HG02885 (cell line): Measurements from ENCODE around the gene SPATS2.

Source experiments
- ATAC-seq: cut with Tn5 transposase; IDR thresholded peaks from one replicate; pipeline ENCODE4 v1.9.1; 2021; ENCODE audit warnings: mild to moderate bottlenecking; ENCODE audit not compliant: unreplicated experiment, poor library complexity

SPATS2 gene

GRCh38 chr12:49563951-49564685 is 196.9 kb downstream of the SPATS2 start:
- ATAC-seq, result no peak

- no peak for ATAC-seq
Observed at GRCh38 chr12:49564686-49565405, 197.6 kb downstream of the SPATS2 start.

DNA sequence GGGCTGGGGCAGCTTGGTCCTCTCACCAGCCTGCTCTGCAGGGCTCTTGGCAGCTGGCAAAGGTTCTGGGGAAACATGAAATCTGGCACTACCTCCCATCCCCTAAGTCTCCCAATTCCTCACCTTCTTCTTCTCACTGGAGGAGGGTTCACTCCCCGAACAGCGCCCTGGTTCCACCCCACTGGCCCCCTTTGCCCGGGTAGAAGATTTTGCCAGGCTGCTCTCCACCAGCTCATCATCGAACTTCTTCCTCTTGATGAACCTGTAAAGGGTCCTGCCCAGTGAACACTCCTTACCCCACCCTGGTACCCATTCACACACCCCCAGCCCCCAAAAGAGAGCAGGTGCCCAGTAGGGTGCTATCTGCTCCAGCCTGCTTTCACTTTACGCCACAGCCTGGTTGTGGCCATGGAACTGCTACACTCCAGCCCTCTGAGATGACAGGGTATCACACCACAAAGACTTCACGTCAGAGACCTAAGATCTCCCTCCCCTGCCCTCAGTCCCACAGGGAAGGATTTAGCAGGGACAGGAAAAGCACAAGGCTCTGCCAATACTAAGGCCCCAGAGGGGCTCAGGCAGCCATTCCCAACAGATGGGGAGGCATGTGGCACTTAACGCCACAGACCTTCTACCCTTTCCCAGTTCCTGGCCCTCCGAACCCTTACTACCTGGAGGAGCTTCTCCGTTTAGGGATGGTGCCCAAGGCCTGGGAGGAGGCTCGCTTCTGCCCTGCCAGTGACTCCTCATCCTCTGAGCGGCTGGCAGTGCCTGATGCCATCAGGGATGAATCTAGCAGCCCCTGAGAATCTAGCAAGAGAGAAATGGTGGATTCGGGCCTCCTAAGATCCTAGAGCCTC is 198.4 kb downstream of the SPATS2 start:
- ATAC-seq, result no peak

DNA sequence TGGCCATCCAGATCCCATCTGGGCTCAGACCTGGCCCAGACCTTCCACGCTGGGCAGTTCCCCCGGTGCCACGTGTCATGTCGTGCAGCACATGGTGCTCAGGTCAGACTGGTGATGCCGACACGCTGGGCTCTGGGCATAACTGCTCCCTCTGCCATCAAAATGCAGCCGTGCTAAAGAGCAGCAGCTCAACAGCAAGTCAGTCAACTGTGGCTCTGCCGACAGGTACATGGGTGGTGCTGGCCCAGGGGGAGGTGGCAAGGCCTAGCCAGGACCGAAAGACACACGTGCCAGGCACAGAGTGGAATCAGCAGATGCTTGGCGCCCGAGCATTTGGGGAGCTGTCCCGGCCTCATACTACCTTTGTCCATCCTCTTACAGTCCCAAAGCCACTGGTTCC is 199.1 kb downstream of the SPATS2 start:
- ATAC-seq, result no peak

DNA sequence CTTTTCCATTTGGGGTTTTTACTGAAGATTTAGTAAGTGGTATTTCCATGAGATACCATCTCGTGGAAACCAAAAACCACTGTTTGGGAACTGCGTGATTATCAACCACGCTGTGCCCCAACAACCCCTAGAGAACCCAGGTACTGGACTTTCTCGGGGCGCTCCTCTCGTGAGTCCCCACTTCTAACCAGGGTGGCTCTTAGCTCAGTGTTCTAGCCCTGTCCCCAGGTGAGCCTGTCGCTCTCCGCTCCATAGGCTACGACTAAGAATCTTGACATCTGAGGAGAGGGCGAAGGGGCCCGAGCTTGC is 200.0 kb downstream of the SPATS2 start:
- ATAC-seq, result no peak

DNA sequence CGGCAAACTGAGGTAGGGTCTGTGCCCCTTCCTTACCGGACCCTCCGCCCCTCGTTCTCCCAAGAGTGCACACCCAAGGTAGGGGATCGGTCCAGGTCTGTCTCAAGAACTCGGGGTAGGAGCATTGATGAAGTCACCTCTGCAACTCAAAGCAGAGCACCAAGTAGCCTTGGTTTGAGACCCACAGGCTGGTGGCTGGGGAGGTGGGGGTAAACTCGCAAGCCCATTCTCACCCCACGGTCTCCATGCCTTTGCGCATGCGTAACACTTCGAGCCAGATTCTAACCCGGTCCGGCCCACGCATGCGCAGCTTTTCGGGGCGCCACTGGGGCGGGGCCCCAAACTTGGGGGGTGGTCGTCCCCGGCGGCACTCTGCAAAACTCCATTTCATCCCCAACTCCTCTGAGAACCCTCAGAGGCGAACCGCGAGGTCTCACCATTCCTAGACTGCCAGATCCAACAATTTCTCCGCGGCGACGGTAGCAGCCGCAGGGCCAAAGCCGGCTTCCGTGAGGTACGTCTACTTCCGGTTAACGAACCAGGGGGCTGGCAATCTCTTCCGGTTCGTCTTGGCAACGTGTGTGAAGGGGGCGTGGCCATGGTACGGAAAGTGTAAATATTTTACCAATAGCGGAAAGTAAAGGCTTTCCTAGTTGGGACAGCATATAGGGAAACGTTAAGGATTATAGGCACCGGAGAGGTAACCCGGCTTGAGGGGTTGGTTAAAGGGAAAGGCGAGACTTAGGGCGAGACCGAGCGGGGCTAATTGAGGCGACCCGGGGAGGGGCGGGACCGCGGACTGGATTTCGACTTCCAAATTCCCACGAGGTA is 200.6 kb downstream of the SPATS2 start, which contains the start of gene MCRS1:
TSS of gene MCRS1 (minus strand) at position 532 of the 831 bp plus-strand sequence. CDS start 1,411 bp downstream, outside the sequence.
- peak; percentile 89 for ATAC-seq

DNA sequence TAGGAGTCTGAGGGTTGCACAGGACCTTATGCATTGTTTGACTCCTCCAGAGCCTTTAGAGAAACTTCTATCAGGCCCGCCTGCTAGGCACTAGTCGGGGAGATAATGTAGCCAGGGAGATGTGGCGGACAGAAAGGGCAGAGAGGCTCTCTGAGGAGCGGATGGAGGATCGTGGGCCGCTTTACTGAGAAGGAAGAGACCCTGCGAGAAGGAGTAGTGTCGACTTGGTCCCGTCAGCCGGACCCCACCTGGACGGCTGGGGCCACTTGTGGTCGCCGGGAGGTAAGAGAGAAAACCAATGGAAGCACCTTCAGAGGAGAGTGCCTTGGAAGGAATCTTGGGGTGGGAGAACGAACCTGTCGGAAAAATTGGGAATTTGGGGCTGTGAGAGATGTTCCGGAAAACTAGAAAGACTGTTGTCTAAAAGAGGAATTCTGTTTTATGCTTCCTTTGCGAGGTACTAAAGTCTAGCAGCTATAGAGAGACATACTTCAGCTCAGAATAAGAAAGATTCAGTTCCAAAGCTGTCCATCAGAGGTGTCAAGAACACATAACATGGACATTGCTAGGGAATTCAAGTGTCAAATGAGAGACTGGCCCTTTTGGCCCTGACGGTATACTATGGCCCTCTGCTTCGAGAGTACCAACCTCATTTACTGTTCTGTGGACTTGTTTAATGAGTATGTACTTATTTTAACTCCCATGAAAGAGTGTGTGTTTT is 201.3 kb downstream of the SPATS2 start:
- peak; percentile 16 for ATAC-seq
